DOHH2 (cell line): ENCODE measurements around the gene MBD6.

ENCODE experiments used
- H3F3A ChIP-seq: fragments of 200-600 bp; sonication (generic), shearing (Covaris generic); 2 replicates; pipeline ENCODE4 v1.6.0; 2016; ENCODE audit warnings: antibody characterized with exemption, mild to moderate bottlenecking; ENCODE audit not compliant: control insufficient read depth, insufficient read depth
- H3K27ac ChIP-seq: fragments of 200-600 bp; sonication (generic); 2 replicates; pipeline ENCODE4 v1.5.1; 2014; ENCODE audit warnings: low read depth, mild to moderate bottlenecking, low read length, moderate library complexity
- H3K27me3 ChIP-seq: fragments of 200-600 bp; sonication (generic); 2 replicates; pipeline ENCODE4 v1.6.1; 2014; ENCODE audit warnings: mild to moderate bottlenecking, low read length, mixed read lengths; ENCODE audit not compliant: control insufficient read depth
- H3K36me3 ChIP-seq: fragments of 200-600 bp; sonication (generic); 2 replicates; pipeline ENCODE4 v1.6.1; 2014; ENCODE audit warnings: mild to moderate bottlenecking, low read length, moderate library complexity, mixed read lengths; ENCODE audit not compliant: control insufficient read depth
- H3K4me1 ChIP-seq: fragments of 200-600 bp; sonication (generic); 2 replicates; pipeline ENCODE4 v1.6.1; 2014; ENCODE audit warnings: mild to moderate bottlenecking, low read length, mixed read lengths; ENCODE audit not compliant: control insufficient read depth
- H3K4me2 ChIP-seq: fragments of 200-600 bp; sonication (generic); 2 replicates; pipeline ENCODE4 v1.6.0; 2014; ENCODE audit warnings: mild to moderate bottlenecking, low read length, moderate library complexity
- H3K4me3 ChIP-seq: fragments of 200-600 bp; sonication (generic); 2 replicates; pipeline ENCODE4 v1.5.1; 2014; ENCODE audit warnings: mild to moderate bottlenecking, low read length, mixed read lengths
- H3K79me2 ChIP-seq: fragments of 200-600 bp; sonication (generic); 2 replicates; pipeline ENCODE4 v1.6.1; 2014; ENCODE audit warnings: mild to moderate bottlenecking, low read length, mixed read lengths; ENCODE audit not compliant: control insufficient read depth
- H3K9me2 ChIP-seq: fragments of 200-600 bp; sonication (generic); replicated peaks from 2 replicates; pipeline ENCODE4 v1.6.1; 2014; ENCODE audit warnings: mild to moderate bottlenecking, low read length, mixed read lengths; ENCODE audit not compliant: control insufficient read depth
- H3K9me3 ChIP-seq: fragments of 200-600 bp; sonication (generic); 2 replicates; pipeline ENCODE4 v1.6.1; 2014; ENCODE audit warnings: antibody characterized with exemption, low read length, mixed read lengths; ENCODE audit not compliant: control insufficient read depth, insufficient read depth
- H4K20me1 ChIP-seq: fragments of 200-600 bp; sonication (generic); 2 replicates; pipeline ENCODE4 v1.6.0; 2014; ENCODE audit warnings: low read depth, mild to moderate bottlenecking, antibody characterized with exemption, low read length, moderate library complexity; ENCODE audit not compliant: control insufficient read depth, insufficient read depth
- EZH2phosphoT487 ChIP-seq: fragments of 200-600 bp; sonication (generic); IDR thresholded peaks from 2 replicates; pipeline ENCODE4 v1.6.1; 2017; ENCODE audit warnings: borderline replicate concordance, mild to moderate bottlenecking, antibody characterized with exemption, low read length, moderate library complexity, mixed read lengths
- TF ChIP-seq, protein P1 (sequence below): fragments of 200-600 bp; sonication (generic); IDR thresholded peaks from one replicate; pipeline ENCODE4 v1.5.1; 2014; ENCODE audit warnings: antibody characterized with exemption, mild to moderate bottlenecking, low read depth, low read length; ENCODE audit not compliant: poor library complexity, severe bottlenecking

Gene MBD6

DNA sequence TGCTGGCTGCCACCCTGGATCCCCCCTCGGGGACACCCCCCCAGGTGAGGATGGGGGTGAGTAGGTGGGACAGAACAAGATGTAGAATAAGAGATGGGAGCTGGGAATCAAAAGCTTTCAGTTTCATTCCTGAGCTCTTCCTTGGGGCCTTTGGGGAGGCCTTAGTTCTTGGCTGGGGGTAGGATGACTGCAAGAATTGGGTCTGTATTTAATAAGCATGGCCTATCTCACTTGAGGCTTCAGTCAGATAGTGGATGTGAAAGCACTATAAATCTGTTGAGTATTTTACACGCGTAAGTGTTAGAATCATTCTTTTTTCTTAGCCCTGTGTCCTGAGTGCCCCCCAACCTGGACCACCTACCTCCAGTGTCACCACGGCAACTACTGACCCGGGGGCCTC lies 4.6 kb downstream of the MBD6 start:
- no peaks in the 10 kb centered on the region for H3K9me3 ChIP-seq
- peaks cover 82% of the 10 kb centered on the region for H3K36me3 ChIP-seq
- no peak overlapping the region for H3K4me2 ChIP-seq
- H3K79me2 ChIP-seq = peaks cover 25% of the 10 kb centered on the region
- TF ChIP-seq, protein P1, sequence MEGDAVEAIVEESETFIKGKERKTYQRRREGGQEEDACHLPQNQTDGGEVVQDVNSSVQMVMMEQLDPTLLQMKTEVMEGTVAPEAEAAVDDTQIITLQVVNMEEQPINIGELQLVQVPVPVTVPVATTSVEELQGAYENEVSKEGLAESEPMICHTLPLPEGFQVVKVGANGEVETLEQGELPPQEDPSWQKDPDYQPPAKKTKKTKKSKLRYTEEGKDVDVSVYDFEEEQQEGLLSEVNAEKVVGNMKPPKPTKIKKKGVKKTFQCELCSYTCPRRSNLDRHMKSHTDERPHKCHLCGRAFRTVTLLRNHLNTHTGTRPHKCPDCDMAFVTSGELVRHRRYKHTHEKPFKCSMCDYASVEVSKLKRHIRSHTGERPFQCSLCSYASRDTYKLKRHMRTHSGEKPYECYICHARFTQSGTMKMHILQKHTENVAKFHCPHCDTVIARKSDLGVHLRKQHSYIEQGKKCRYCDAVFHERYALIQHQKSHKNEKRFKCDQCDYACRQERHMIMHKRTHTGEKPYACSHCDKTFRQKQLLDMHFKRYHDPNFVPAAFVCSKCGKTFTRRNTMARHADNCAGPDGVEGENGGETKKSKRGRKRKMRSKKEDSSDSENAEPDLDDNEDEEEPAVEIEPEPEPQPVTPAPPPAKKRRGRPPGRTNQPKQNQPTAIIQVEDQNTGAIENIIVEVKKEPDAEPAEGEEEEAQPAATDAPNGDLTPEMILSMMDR = no peak
- TF ChIP-seq EZH2phosphoT487 = no peak
- peaks cover 18% of the 10 kb centered on the region for H3K4me1 ChIP-seq
- peaks cover 4% of the 10 kb centered on the region; the same call in 1 of the 2 replicates for H3F3A ChIP-seq
- no peak overlapping the region for H3K27ac ChIP-seq
- no peak overlapping the region for H3K4me3 ChIP-seq
- H3K9me2 ChIP-seq = no peaks in the 10 kb centered on the region
- no peaks in the 10 kb centered on the region for H3K27me3 ChIP-seq
- no peaks in the 10 kb centered on the region for H4K20me1 ChIP-seq

DNA sequence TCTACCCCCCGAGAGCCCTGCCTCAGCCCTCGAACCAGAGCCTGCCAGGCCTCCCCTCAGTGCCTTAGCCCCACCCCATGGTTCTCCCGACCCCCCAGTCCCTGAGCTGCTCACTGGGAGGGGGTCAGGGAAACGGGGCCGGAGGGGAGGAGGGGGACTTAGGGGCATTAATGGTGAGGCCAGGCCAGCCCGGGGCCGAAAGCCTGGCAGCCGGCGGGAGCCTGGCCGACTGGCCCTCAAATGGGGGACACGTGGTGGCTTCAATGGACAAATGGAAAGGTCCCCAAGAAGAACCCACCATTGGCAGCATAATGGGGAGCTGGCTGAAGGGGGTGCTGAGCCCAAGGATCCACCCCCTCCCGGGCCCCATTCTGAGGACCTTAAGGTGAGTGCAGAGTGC lies 5.6 kb downstream of the MBD6 start:
- Histone ChIP-seq H3K36me3 (peaks cover 91% of the 10 kb centered on the region), H3K4me3 (no peak overlapping the region), H4K20me1 (no peaks in the 10 kb centered on the region), H3K4me2 (no peak overlapping the region), H3K27ac (no peak overlapping the region), H3K79me2 (peaks cover 23% of the 10 kb centered on the region), H3K4me1 (peaks cover 16% of the 10 kb centered on the region), H3F3A (peaks cover 2% of the 10 kb centered on the region; the same call in 1 of the 2 replicates), H3K9me2 (no peaks in the 10 kb centered on the region), H3K27me3 (no peaks in the 10 kb centered on the region), H3K9me3 (no peaks in the 10 kb centered on the region)
- no peak for TF ChIP-seq EZH2phosphoT487
- TF ChIP-seq, protein P1 = no peak

GRCh38 chr12:57528831-57529555 lies 6.4 kb downstream of the MBD6 start:
- no peak overlapping the region for H3K4me2 ChIP-seq
- no peaks in the 10 kb centered on the region for H3K27me3 ChIP-seq
- no peak overlapping the region for H3K27ac ChIP-seq
- H4K20me1 ChIP-seq = no peaks in the 10 kb centered on the region
- peaks cover 11% of the 10 kb centered on the region for H3K4me1 ChIP-seq
- H3K79me2 ChIP-seq = peaks cover 15% of the 10 kb centered on the region
- H3K9me2 ChIP-seq = no peaks in the 10 kb centered on the region
- peaks cover 90% of the 10 kb centered on the region for H3K36me3 ChIP-seq
- TF ChIP-seq, protein P1 = no peak
- no peak for TF ChIP-seq EZH2phosphoT487
- peaks cover 2% of the 10 kb centered on the region; the same call in 1 of the 2 replicates for H3F3A ChIP-seq
- no peak overlapping the region for H3K4me3 ChIP-seq
- H3K9me3 ChIP-seq = no peaks in the 10 kb centered on the region
